Prostate gland (tissue), 2 donors: ENCODE results near the gene RAMACL. TPM values are rescaled to one million over a fixed set of nuclear protein-coding genes. Genes with fewer than 3 reads are reported as not detected.

Source experiments
- DNase-seq: peaks from one replicate; pipeline ENCODE4 v3.0.0-alpha.2; 2019; ENCODE audit warnings: low spot score
- H3K27ac ChIP-seq, 2 donors: fragments of 200-600 bp; sonication (generic); 2 replicates each; pipeline ENCODE4 v1.5.1; 2017 to 2019
- H3K27me3 ChIP-seq: fragments of 200-600 bp; sonication (generic); replicated peaks from 2 replicates; pipeline ENCODE4 v1.5.1; 2019; ENCODE audit not compliant: insufficient read depth
- H3K36me3 ChIP-seq, 2 donors: fragments of 200-600 bp; sonication (generic); 1 replicate in 1 of 2; 2 replicates in 1 of 2; pipeline versions ENCODE4 v1.5.1 to v1.8.1; 2017 to 2019
- H3K4me1 ChIP-seq: fragments of 200-600 bp; sonication (generic); replicated peaks from 2 replicates; pipeline ENCODE4 v1.5.1; 2019
- H3K4me3 ChIP-seq, 2 donors: fragments of 200-600 bp; sonication (generic); 2 replicates each; pipeline ENCODE4 v1.5.1; 2017 to 2019
- H3K9me3 ChIP-seq: fragments of 200-600 bp; sonication (generic); 2 replicates; pipeline ENCODE4 v1.5.1; 2017
- CTCF ChIP-seq, 4 experiments: fragments of 200-600 bp in 2 of 4; fragments of 450-650 bp in 2 of 4; sonication (generic) in 2 of 4; IDR thresholded peaks; 1 replicate in 3 of 4; 2 replicates in 1 of 4; pipeline ENCODE4 v1.5.1; 2016 to 2019; ENCODE audit warnings: antibody characterized with exemption in 4 of 4, mild to moderate bottlenecking in 2 of 4, moderate library complexity in 2 of 4
- POLR2A ChIP-seq: fragments of 450-650 bp; IDR thresholded peaks from one replicate; pipeline ENCODE4 v1.6.1; 2016; ENCODE audit warnings: antibody characterized with exemption, mild to moderate bottlenecking
- POLR2AphosphoS5 ChIP-seq: sonication (generic); formaldehyde crosslinking; IDR thresholded peaks from one replicate; pipeline ENCODE4 v1.6.1; 2017; ENCODE audit warnings: antibody characterized with exemption
- WGBS: methylation state at CpG from one replicate; pipeline ENCODE4 v1.1.5; 2018; 5-methylcytosine and 5-hydroxymethylcytosine counted together
- intact Hi-C: fragments of 100-400 bp; cut with DNase I; formaldehyde crosslinking; loops from one replicate; pipeline ENCODE4 v1.14.2; 2022
- total RNA-seq, 2 donors: library from RNA; depleted of rRNA; stranded (reverse); fragments of >200 nt; gene quantifications; one replicate each; pipeline ENCODE4 v1.1.0, GENCODE V29; 2016

Gene RAMACL
- total RNA-seq, 2 donors from 2014 or later: 0.68 to 1.1 TPM

DNA sequence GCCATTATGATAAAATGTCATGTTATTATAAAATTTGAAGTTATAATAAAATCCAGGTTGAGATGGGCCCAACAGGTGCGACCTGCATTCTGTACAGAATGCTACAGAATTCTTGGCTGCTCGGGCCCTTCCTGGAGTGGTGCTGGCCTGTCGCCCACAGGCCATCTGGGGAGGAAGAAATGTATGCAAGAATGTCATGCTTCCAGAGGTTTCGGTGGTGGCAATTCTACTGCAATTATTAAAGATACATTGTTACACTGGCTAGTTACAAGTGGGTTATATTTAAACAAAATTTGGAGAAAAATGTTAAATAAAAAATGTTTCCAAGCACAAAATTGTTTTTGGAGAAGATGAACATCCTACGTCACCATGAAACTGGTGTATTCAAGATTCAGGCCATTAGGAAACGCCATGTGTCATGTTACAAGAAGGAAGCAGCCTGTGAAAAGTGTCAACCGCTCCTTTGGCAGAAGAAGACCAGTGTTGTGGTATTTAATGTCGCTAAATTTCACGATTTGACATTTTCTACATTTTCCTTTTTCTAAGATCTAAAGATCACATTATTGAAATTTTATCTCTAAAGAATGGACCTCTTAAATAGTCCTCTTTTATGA is 7.1 kb downstream of the RAMACL start:
- DNase-seq: no peak
- no peak overlapping the region for H3K27ac ChIP-seq
- intact Hi-C loops: no loop called here
- H3K4me1 ChIP-seq: no peaks in the 10 kb centered on the region
- no peaks in the 10 kb centered on the region for H3K36me3 ChIP-seq
- no peak overlapping the region for H3K4me3 ChIP-seq
- no peaks in the 10 kb centered on the region for H3K9me3 ChIP-seq
- 75% methylated on average over 9 of the region's 9 CpGs for WGBS
- TF ChIP-seq POLR2AphosphoS5 (no peak), CTCF (IDR thresholded peaks at IDR 0.05) (no peak), POLR2A (no peak)
- H3K27me3 ChIP-seq: no peaks in the 10 kb centered on the region

- no peak for DNase-seq
- intact Hi-C loops: no loop called here
- WGBS: 90% methylated on average over 15 of the region's 15 CpGs
Measured at GRCh38 chr6:166578536-166579236, 7.8 kb downstream of the RAMACL start.

GRCh38 chr6:166575205-166575604 is 11.3 kb downstream of the RAMACL start:
- WGBS: 88% methylated on average over 11 of the region's 11 CpGs
- intact Hi-C loops: no loop called here
- no peaks in the 10 kb centered on the region for H3K4me1 ChIP-seq
- H3K27ac ChIP-seq: no peak overlapping the region
- H3K27me3 ChIP-seq: no peaks in the 10 kb centered on the region
- H3K36me3 ChIP-seq: no peaks in the 10 kb centered on the region
- no peak for DNase-seq
- H3K4me3 ChIP-seq: no peak overlapping the region
- H3K9me3 ChIP-seq: no peaks in the 10 kb centered on the region
- TF ChIP-seq POLR2A (no peak), POLR2AphosphoS5 (no peak), CTCF (IDR thresholded peaks at IDR 0.05) (no peak)

More at GRCh38 chr6:166578536-166579236, 7.8 kb downstream of the RAMACL start:
- no peak overlapping the region for H3K4me3 ChIP-seq
- no peaks in the 10 kb centered on the region for H3K27me3 ChIP-seq
- no peak for TF ChIP-seq CTCF (IDR thresholded peaks at IDR 0.05)
- no peak for TF ChIP-seq POLR2AphosphoS5
- TF ChIP-seq POLR2A: no peak
- H3K9me3 ChIP-seq: no peaks in the 10 kb centered on the region
- H3K4me1 ChIP-seq: no peaks in the 10 kb centered on the region
- no peaks in the 10 kb centered on the region for H3K36me3 ChIP-seq
- no peak overlapping the region for H3K27ac ChIP-seq

GRCh38 chr6:166573511-166574216 is 12.8 kb downstream of the RAMACL start:
- no peaks in the 10 kb centered on the region for H3K9me3 ChIP-seq
- H3K27ac ChIP-seq: no peak overlapping the region
- no peaks in the 10 kb centered on the region for H3K4me1 ChIP-seq
- no peak for DNase-seq
- no peak overlapping the region for H3K4me3 ChIP-seq
- no peaks in the 10 kb centered on the region for H3K36me3 ChIP-seq
- intact Hi-C loops: no loop called here
- no peak for TF ChIP-seq POLR2A
- no peak for TF ChIP-seq CTCF (IDR thresholded peaks at IDR 0.05)
- no peak for TF ChIP-seq POLR2AphosphoS5
- 89% methylated on average over 18 of the region's 18 CpGs for WGBS
- no peaks in the 10 kb centered on the region for H3K27me3 ChIP-seq
